Measurements from ENCODE around the gene ELFN1. TPM values are rescaled to one million over a fixed set of nuclear protein-coding genes. Genes with fewer than 3 reads are reported as not detected.

Gene ELFN1
- total and polyA plus RNA-seq, 2 donors from 2014 or later: 3.5 to 3.8 TPM

DNA sequence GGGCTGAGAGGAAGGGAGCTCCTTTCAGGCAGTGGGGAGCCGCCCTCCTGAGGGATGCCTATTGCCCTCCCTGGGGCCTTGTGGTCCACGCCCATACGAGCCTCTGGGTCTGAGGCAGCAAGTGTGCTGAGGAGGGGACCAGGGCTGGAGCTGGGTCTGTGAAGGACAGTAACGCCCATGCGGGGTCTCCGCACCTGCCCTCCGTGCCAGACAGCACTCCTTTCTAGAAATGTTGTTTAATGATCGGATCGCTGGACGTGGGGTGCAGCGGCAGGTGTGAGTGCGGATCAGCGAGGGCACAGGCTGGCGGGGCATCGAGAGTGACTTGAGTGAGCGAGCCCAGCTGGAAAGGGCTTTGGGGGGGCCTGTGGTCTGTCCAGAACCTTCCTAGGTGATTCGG lies 70.1 kb downstream of the ELFN1 start:
- Histone ChIP-seq H3K36me3 (ENCODE audit: control insufficient read depth in 2 of 3, insufficient read depth in 3 of 3, low read length in 3 of 3) (no peaks in the 10 kb centered on the region), H3K27me3 (ENCODE audit: control insufficient read depth, insufficient read depth, low read length) (no peaks in the 10 kb centered on the region), H3K4me1 (ENCODE audit: control insufficient read depth in 2 of 3, insufficient read depth in 2 of 3, low read depth in 1 of 3, low read length in 3 of 3) (peaks cover 0 to 8% (median 0%) of the 10 kb centered on the region in 3 donors), H3K9ac (ENCODE audit: low read length in 3 of 3) (no peak overlapping the region), H3K9me3 (ENCODE audit: control insufficient read depth in 2 of 3, insufficient read depth in 1 of 3, low read length in 3 of 3) (no peaks in the 10 kb centered on the region), H3K27ac (ENCODE audit: low read depth in 2 of 2, low read length in 2 of 2) (no peak overlapping the region), H3K4me3 (ENCODE audit: low read length in 3 of 3) (no peak overlapping the region)
- DNase-seq: peak in 1 of 5 donors; percentile 63
- TF ChIP-seq, protein P1, sequence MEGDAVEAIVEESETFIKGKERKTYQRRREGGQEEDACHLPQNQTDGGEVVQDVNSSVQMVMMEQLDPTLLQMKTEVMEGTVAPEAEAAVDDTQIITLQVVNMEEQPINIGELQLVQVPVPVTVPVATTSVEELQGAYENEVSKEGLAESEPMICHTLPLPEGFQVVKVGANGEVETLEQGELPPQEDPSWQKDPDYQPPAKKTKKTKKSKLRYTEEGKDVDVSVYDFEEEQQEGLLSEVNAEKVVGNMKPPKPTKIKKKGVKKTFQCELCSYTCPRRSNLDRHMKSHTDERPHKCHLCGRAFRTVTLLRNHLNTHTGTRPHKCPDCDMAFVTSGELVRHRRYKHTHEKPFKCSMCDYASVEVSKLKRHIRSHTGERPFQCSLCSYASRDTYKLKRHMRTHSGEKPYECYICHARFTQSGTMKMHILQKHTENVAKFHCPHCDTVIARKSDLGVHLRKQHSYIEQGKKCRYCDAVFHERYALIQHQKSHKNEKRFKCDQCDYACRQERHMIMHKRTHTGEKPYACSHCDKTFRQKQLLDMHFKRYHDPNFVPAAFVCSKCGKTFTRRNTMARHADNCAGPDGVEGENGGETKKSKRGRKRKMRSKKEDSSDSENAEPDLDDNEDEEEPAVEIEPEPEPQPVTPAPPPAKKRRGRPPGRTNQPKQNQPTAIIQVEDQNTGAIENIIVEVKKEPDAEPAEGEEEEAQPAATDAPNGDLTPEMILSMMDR (IDR thresholded peaks at IDR 0.05; ENCODE audit: borderline replicate concordance, extremely low read depth, insufficient read depth): no peak
- no peak for FAIRE-seq
- intact Hi-C loops (cut with DNase I): no loop called here

DNA sequence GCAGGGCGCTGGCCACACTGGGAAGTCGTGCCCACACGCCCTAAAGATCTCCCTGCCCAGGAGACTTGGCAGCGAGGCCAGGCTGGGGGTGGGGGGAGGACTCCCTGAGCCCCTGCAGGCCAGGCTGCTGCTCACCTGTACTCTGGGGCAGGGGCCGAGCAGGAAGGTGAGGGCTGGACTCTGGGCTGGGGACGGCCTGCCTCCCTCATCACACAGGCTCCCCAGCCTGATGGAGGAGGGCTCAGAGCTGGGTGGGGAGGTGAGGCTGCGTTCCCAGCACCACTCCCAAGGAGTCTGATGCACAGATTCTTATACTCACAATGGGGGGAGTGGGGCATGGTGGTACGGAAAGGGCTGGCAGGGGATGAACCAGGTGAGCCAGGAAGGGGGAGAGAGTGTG lies 71.2 kb downstream of the ELFN1 start:
- Histone ChIP-seq H3K4me1 (ENCODE audit: control insufficient read depth in 2 of 3, insufficient read depth in 2 of 3, low read depth in 1 of 3, low read length in 3 of 3) (peaks cover 0 to 8% (median 0%) of the 10 kb centered on the region in 3 donors), H3K4me3 (ENCODE audit: low read length in 3 of 3) (no peak overlapping the region), H3K27me3 (ENCODE audit: control insufficient read depth, insufficient read depth, low read length) (no peaks in the 10 kb centered on the region), H3K36me3 (ENCODE audit: control insufficient read depth in 2 of 3, insufficient read depth in 3 of 3, low read length in 3 of 3) (no peaks in the 10 kb centered on the region), H3K9me3 (ENCODE audit: control insufficient read depth in 2 of 3, insufficient read depth in 1 of 3, low read length in 3 of 3) (no peaks in the 10 kb centered on the region), H3K27ac (ENCODE audit: low read depth in 2 of 2, low read length in 2 of 2) (no peak overlapping the region), H3K9ac (ENCODE audit: low read length in 3 of 3) (no peak overlapping the region)
- FAIRE-seq (no peak), DNase-seq (no peak)
- intact Hi-C loops (cut with DNase I): no loop called here
- TF ChIP-seq, protein P1 (IDR thresholded peaks at IDR 0.05; ENCODE audit: borderline replicate concordance, extremely low read depth, insufficient read depth): no peak

DNA sequence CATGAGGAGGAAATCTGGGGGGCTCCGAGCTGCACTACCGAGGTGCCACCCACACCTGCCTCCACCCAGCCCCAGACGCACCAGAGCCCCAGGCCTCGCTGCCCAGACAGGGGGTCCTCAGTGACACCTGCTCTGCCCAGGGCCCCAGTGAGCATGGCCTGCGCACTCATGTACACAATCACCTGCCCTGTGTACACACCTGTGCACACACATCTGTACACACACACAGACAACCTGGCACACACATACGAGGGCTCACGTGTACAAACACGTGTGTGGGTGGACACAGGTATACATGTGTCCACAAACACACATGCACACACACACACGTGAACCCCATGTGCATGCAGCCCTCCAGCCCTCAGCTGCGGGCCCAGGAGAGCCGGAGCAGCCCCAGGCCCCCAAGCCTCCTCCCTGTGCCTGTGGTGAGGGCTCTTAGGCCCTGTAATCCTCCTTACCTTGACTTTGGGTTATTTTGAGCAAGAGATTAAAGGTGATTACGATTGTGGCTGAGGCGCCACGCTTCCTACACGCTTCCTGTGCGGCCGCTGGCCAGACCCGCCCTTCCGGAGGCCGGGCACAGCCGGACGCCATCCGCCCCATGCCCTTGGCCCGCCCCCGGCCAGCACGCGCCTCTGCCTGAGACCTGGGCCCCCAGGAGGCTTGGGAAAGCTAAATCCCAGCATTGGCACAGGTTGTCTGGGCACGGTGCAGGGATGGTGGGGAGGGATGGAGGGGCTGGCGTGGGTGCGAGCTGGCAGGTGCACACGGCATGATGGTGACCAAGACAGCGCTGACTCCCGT lies 71.9 kb downstream of the ELFN1 start:
- no peak overlapping the region for H3K9ac ChIP-seq (ENCODE audit: low read length in 3 of 3)
- H3K4me1 ChIP-seq (ENCODE audit: control insufficient read depth in 2 of 3, insufficient read depth in 2 of 3, low read depth in 1 of 3, low read length in 3 of 3): peaks cover 0 to 8% (median 0%) of the 10 kb centered on the region in 3 donors
- no peak for FAIRE-seq
- no peaks in the 10 kb centered on the region for H3K9me3 ChIP-seq (ENCODE audit: control insufficient read depth in 2 of 3, insufficient read depth in 1 of 3, low read length in 3 of 3)
- H3K27me3 ChIP-seq (ENCODE audit: control insufficient read depth, insufficient read depth, low read length): no peaks in the 10 kb centered on the region
- intact Hi-C loops (cut with DNase I): no loop called here
- peak in 1 of 5 donors; percentile 69 for DNase-seq
- no peak overlapping the region for H3K4me3 ChIP-seq (ENCODE audit: low read length in 3 of 3)
- no peak overlapping the region for H3K27ac ChIP-seq (ENCODE audit: low read depth in 2 of 2, low read length in 2 of 2)
- TF ChIP-seq, protein P1 (IDR thresholded peaks at IDR 0.05; ENCODE audit: borderline replicate concordance, extremely low read depth, insufficient read depth): no peak
- no peaks in the 10 kb centered on the region for H3K36me3 ChIP-seq (ENCODE audit: control insufficient read depth in 2 of 3, insufficient read depth in 3 of 3, low read length in 3 of 3)

Measured in kidney (tissue), 14 donors.